Measurements from ENCODE around the gene SLC25A14.

DNA sequence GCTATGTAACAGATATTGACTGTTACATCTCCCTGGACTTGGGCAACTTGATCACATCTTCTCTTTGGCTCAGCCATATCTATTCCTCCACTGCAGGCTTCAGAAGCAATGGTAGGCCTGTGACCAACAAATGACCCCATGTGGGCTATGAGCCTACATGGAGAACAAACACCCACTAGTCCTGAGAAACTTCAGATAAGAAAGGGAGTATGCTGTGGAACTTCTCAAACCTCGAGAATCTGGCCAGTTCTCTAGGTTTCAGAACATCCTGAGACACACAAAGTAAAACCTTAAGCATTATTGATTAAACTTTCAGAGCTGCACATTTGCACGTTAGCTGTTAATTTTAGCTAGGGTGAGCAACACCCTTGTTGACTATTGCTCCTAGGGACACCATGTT lies 78.3 kb downstream of the SLC25A14 start:
- TF ChIP-seq CTCF (conservative IDR thresholded peaks at IDR 0.05 in 1 of 2, IDR thresholded peaks at IDR 0.05 in 1 of 2; ENCODE audit: low read depth in 1 of 2, low read length in 2 of 2) = no peak
- no peak for TF ChIP-seq EZH2 (IDR thresholded peaks at IDR 0.05; ENCODE audit: low read length, missing control alignments)

Data from fibroblast of lung (primary cell).